ENCODE results near the gene GIPC3.
"Not testable (repeated sequence)": the region's sequence is repeated elsewhere in the genome, so short reads cannot be mapped to it uniquely, and the experiment has no call there.

GIPC3 gene

GRCh38 chr19:3550947-3551791 is 34.1 kb upstream of the GIPC3 start:
- no peak for DNase-seq

- no peak for DNase-seq
These were observed 33.5 kb upstream of the GIPC3 start for GRCh38 chr19:3551792-3552095.

GRCh38 chr19:3554254-3555083 is 30.8 kb upstream of the GIPC3 start:
- peak; percentile 47 to 48 for DNase-seq

- DNase-seq = no peak
These were observed 29.4 kb upstream of the GIPC3 start for GRCh38 chr19:3555653-3556422.

- no peak for DNase-seq
These were observed 28.8 kb upstream of the GIPC3 start for GRCh38 chr19:3556423-3556977.

GRCh38 chr19:3556978-3557460 is 28.3 kb upstream of the GIPC3 start:
- DNase-seq = peak; percentile 72 to 81

- DNase-seq = peak; percentile 95 to 97
These were observed 27.6 kb upstream of the GIPC3 start, which contains the start of gene MFSD12 for GRCh38 chr19:3557461-3558248. Gene MFSD12, minus strand, starts transcription at chr19:3557586. Its CDS starts 183 bp downstream, at chr19:3557403.

GRCh38 chr19:3563709-3564524 is 21.4 kb upstream of the GIPC3 start:
- no peak for DNase-seq

- DNase-seq = no peak
These were observed 20.1 kb upstream of the GIPC3 start for GRCh38 chr19:3565139-3565538.

DNA sequence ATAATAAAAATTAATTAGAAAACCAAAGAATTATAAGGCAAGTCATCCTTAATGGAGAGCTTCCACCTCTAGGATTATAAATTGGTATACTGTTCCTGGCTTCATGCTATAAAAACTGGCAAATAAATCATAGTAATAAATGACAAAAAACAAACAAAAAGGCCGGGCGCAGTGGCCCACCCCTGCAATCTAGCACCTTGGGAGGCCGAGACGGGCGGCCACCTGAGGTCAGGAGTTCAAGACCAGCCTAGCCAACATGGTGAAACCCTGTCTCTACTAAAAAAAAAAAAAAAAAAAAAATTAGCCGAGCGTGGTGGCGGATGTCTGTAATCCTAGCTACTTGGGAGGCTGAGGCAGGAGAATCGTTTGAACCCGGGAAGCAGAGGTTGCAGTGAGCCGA is 15.2 kb upstream of the GIPC3 start:
- DNase-seq = not testable (repeated sequence)

- DNase-seq = no peak
These were observed 14.7 kb upstream of the GIPC3 start for GRCh38 chr19:3570606-3571011.

DNA sequence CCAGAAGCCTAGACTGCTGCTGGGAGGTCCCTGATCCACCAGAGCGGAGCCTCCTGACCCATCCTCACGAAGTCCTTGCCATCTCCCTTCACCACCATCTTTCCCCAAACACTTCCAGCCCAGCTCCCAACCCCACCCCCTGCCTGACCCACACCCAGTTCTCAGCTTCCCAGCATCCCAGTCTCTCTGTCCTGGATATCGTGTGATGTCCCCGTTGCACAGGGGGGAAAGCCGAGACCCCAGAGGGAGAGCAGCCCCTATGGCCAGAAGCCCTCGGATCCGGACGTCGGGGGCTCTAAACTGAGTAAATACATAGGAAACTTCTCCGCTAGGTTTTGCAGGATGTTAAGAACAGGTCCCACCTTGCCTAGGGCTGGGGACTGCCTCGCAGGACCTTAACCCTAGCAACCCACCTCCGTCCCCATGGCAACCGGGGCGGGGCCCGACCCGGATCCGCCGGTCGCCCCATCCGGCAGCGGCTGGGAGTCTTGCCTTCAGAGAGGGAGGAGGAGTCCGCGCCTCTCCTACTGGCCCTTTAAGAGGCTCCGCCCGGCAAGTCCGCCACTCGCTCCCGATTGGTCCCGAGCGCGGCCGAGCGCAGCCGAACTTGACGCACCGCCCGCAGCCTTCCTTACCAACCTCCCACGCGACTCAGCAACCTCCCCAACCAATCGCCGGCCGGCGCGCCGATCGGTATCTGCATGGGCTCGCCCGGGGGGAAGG is 13.0 kb upstream of the GIPC3 start:
- DNase-seq = peak; percentile 99

DNA sequence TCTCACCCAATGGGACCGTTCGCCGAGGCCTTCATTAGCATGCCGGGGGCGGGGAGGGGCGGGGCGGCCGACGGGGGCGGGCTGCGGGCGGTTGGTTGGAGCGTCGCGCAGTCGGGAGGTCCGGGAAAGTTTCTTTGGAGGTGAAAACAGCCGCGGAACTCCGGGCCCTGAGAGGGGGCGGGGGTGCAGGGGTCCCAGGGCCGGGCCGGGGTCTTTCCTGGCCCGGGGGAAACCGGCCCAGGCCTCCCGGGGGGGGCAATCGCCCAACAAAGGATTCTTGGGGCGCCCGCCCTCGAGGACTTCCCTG is 12.5 kb upstream of the GIPC3 start, which contains the start of gene HMG20B:
TSS of gene HMG20B (plus strand) at position 90 of the 307 bp plus-strand sequence. CDS start 366 bp downstream, outside the sequence.
- DNase-seq = no peak

- DNase-seq = no peak
These were observed 12.0 kb upstream of the GIPC3 start for GRCh38 chr19:3573162-3573857.

DNA sequence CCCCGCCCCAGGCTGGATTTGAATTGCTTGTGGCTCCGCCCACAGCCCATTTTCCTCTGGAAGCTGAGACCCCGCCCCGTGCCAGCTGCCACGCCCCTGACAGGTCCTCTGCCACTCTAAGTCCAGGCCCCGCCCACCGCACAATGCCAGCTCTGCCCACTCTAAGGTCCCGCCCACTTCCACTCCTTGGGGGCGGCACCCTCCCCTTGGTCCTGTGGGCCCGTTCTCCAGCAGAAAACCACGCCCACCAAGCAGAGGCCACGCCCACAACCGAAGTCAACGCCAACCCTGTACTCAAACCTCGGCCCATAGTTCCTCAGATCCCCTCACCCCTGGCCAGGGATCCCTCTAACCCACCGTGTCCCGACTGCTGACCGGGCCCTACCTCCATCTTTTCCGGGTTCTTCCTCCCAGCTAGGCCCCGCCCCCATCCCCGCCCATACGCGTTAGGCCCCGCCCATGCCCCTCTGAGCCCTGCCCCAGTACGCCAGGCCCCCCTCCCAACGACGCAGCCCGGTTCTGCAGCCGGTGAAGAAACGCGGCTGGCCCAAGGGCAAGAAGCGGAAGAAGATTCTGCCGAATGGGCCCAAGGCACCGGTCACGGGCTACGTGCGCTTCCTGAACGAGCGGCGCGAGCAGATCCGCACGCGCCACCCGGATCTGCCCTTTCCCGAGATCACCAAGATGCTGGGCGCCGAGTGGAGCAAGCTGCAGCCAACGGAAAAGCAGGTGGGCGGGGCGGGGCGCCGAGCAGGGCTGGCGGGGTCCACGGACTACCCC is 11.2 kb upstream of the GIPC3 start:
- DNase-seq = peak; percentile 96 to 97

- peak in 1 of 2 experiments; percentile 43 for DNase-seq
These were observed 10.0 kb upstream of the GIPC3 start for GRCh38 chr19:3575260-3575741.

GRCh38 chr19:3575949-3576673 is 9.2 kb upstream of the GIPC3 start:
- no peak for DNase-seq
